Bronchial epithelial cell (primary cell): ENCODE data around the gene RPL13. TPM values are rescaled to one million over a fixed set of nuclear protein-coding genes. Genes with fewer than 3 reads are reported as not detected.

ENCODE experiments used
- DNase-seq: peaks from one replicate; pipeline ENCODE4 v3.0.0-alpha.2; 2010; ENCODE audit warnings: low read depth
- FAIRE-seq: peaks from 2 replicates; lab custom pipeline; 2011; peaks lifted over from hg19 to GRCh38; lab: Jason Lieb, UNC
- H3K27me3 ChIP-seq: 2 replicates; pipeline ENCODE4 v1.5.1; 2011; ENCODE audit warnings: low read length; ENCODE audit not compliant: control insufficient read depth, insufficient read depth
- H3K36me3 ChIP-seq: 2 replicates; pipeline ENCODE4 v1.5.1; 2011; ENCODE audit warnings: low read length; ENCODE audit not compliant: control insufficient read depth, insufficient read depth
- H3K4me3 ChIP-seq: 2 replicates; pipeline ENCODE4 v1.5.1; 2011; ENCODE audit warnings: mild to moderate bottlenecking, low read depth, low read length, control low read depth
- total RNA-seq: library from RNA; depleted of rRNA; stranded (reverse); fragments of >200 nt; gene quantifications from 2 replicates; pipeline ENCODE4 v1.2.1, GENCODE V29; 2014
- TF ChIP-seq, protein P1 (sequence below): IDR thresholded peaks from 2 replicates; pipeline ENCODE4 v1.5.1; 2011; ENCODE audit warnings: mild to moderate bottlenecking, moderate library complexity, low read length, control low read depth, inconsistent platforms; ENCODE audit not compliant: insufficient read depth, severe bottlenecking

The RPL13 gene
- total RNA-seq, 1 donor from 2014 or later: 4,913 TPM

DNA sequence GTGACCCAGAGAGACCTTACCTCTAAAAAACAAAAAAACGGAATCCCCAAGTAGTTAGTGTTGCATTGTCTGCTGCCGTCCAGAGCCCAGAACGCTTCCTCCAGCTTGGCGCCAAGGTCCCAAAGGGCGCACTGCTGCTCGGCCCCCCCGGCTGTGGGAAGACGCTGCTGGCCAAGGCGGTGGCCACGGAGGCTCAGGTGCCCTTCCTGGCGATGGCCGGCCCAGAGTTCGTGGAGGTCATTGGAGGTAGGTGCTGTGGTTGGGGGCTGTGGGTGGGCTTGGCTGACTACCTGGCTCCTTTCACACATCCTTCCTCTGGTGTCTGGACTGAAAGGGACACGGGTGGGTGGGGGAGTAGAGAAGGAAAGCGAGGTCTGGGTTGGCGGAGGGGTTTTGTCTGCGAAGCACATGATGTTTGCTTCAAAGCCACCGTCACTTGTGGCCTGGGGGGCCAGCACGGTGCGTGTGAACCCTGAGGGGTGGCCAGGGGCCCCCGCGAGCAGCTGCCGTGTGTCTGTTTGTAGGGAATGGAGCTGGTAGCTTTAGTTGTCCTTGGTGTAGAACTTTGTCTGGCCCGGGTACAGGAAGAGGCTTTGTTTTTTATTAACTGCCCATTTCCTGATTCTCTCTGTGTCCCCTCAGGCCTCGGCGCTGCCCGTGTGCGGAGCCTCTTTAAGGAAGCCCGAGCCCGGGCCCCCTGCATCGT lies 28.5 kb upstream of the RPL13 start:
- no peak for FAIRE-seq
- H3K4me3 ChIP-seq: no peak overlapping the region
- H3K27me3 ChIP-seq: no peaks in the 10 kb centered on the region
- DNase-seq: no peak
- TF ChIP-seq, protein P1, sequence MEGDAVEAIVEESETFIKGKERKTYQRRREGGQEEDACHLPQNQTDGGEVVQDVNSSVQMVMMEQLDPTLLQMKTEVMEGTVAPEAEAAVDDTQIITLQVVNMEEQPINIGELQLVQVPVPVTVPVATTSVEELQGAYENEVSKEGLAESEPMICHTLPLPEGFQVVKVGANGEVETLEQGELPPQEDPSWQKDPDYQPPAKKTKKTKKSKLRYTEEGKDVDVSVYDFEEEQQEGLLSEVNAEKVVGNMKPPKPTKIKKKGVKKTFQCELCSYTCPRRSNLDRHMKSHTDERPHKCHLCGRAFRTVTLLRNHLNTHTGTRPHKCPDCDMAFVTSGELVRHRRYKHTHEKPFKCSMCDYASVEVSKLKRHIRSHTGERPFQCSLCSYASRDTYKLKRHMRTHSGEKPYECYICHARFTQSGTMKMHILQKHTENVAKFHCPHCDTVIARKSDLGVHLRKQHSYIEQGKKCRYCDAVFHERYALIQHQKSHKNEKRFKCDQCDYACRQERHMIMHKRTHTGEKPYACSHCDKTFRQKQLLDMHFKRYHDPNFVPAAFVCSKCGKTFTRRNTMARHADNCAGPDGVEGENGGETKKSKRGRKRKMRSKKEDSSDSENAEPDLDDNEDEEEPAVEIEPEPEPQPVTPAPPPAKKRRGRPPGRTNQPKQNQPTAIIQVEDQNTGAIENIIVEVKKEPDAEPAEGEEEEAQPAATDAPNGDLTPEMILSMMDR: no peak
- H3K36me3 ChIP-seq: peaks cover 41% of the 10 kb centered on the region

DNA sequence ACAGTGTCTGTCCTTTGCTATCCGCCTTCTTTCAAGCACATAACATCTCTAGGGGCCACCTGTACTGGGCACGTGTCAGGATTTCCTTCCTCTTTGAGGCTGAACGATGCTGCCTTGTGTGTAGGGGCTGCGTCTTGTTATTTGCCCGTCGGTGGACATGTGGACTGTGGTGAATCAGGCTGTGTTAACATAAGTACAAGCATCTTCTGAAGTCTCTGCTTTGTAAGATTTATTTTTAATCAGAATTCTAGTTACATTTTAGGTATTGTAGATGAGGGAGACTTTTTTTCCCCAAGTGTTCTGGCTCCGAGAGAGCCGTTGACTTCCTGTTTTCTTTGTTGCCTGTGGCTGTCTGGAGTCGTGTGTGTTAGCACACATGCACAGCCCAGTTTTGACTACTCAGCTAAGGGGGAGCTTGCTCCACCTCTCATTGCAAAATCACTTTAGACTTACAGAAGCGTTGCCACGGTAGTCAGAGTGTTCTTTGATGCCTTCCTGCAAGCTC lies 26.2 kb upstream of the RPL13 start:
- FAIRE-seq (no peak), DNase-seq (peak; percentile 4)
- no peak overlapping the region for H3K4me3 ChIP-seq
- TF ChIP-seq, protein P1: no peak
- H3K27me3 ChIP-seq: no peaks in the 10 kb centered on the region
- H3K36me3 ChIP-seq: peaks cover 48% of the 10 kb centered on the region

GRCh38 chr16:89536371-89536770 lies 24.1 kb upstream of the RPL13 start:
- DNase-seq (no peak), FAIRE-seq (no peak)
- Histone ChIP-seq H3K27me3 (no peaks in the 10 kb centered on the region), H3K4me3 (no peak overlapping the region), H3K36me3 (peaks cover 42% of the 10 kb centered on the region)
- TF ChIP-seq, protein P1: no peak

GRCh38 chr16:89536886-89537548 lies 23.5 kb upstream of the RPL13 start:
- no peak for FAIRE-seq
- TF ChIP-seq, protein P1: no peak
- Histone ChIP-seq H3K36me3 (peaks cover 38% of the 10 kb centered on the region), H3K27me3 (no peaks in the 10 kb centered on the region), H3K4me3 (no peak overlapping the region)
- no peak for DNase-seq

DNA sequence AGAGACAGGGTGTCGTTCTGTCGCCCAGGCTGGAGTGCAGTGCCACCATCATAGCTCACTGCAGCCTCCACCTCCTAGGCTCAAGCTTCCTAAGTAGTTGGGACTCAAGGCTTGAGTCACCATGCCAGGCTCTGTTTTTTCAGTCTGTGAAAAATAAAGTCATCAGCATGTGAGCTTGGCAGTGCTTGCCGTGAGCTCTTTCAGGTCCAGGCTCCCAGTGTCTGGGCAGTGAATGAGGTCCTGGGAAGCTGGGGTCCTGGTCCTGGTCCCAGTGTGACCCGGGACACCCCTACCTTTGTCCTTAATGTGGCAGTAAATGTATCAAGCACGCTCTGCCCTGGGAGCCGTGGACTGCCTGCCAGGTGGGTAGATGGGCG lies 22.9 kb upstream of the RPL13 start:
- FAIRE-seq (no peak), DNase-seq (no peak)
- H3K4me3 ChIP-seq: no peak overlapping the region
- H3K27me3 ChIP-seq: no peaks in the 10 kb centered on the region
- TF ChIP-seq, protein P1: no peak
- peaks cover 36% of the 10 kb centered on the region for H3K36me3 ChIP-seq
